ENCODE data around the gene HDHD5.

The HDHD5 gene

GRCh38 chr22:17117400-17117799 is 41.7 kb downstream of the HDHD5 start:
- no peak for TF ChIP-seq MAX (IDR thresholded peaks at IDR 0.05; ENCODE audit: low read depth, low read length)
- no peak for TF ChIP-seq CTCF (IDR thresholded peaks at IDR 0.05; ENCODE audit: low read depth, low read length)
- TF ChIP-seq POLR2A (IDR thresholded peaks at IDR 0.05; ENCODE audit: extremely low read depth, insufficient read length), result no peak
- TF ChIP-seq MYC (IDR thresholded peaks at IDR 0.05; ENCODE audit: low read depth, low read length), result no peak
- DNase-seq (ENCODE audit: low read depth), result peak; percentile 28
- no peak overlapping the region for H3K4me3 ChIP-seq (ENCODE audit: low read depth, low read length)

GRCh38 chr22:17116572-17117330 is 42.3 kb downstream of the HDHD5 start:
- TF ChIP-seq MAX (IDR thresholded peaks at IDR 0.05; ENCODE audit: low read depth, low read length) (no peak), POLR2A (IDR thresholded peaks at IDR 0.05; ENCODE audit: extremely low read depth, insufficient read length) (no peak), MYC (IDR thresholded peaks at IDR 0.05; ENCODE audit: low read depth, low read length) (no peak), CTCF (IDR thresholded peaks at IDR 0.05; ENCODE audit: low read depth, low read length) (no peak)
- no peak overlapping the region for H3K4me3 ChIP-seq (ENCODE audit: low read depth, low read length)
- DNase-seq (ENCODE audit: low read depth), result peak; percentile 20

GRCh38 chr22:17115945-17116565 is 43.0 kb downstream of the HDHD5 start:
- H3K4me3 ChIP-seq (ENCODE audit: low read depth, low read length), result no peak overlapping the region
- peak; percentile 23 for DNase-seq (ENCODE audit: low read depth)
- no peak for TF ChIP-seq MYC (IDR thresholded peaks at IDR 0.05; ENCODE audit: low read depth, low read length)
- TF ChIP-seq POLR2A (IDR thresholded peaks at IDR 0.05; ENCODE audit: extremely low read depth, insufficient read length), result no peak
- no peak for TF ChIP-seq CTCF (IDR thresholded peaks at IDR 0.05; ENCODE audit: low read depth, low read length)
- no peak for TF ChIP-seq MAX (IDR thresholded peaks at IDR 0.05; ENCODE audit: low read depth, low read length)

- no peak overlapping the region for H3K4me3 ChIP-seq (ENCODE audit: low read depth, low read length)
- TF ChIP-seq MAX (IDR thresholded peaks at IDR 0.05; ENCODE audit: low read depth, low read length), result no peak
- DNase-seq (ENCODE audit: low read depth), result peak; percentile 11
Measured at GRCh38 chr22:17115236-17115635, 43.8 kb downstream of the HDHD5 start.

GRCh38 chr22:17114898-17115235 is 44.2 kb downstream of the HDHD5 start:
- H3K4me3 ChIP-seq (ENCODE audit: low read depth, low read length), result no peak overlapping the region
- TF ChIP-seq MAX (IDR thresholded peaks at IDR 0.05; ENCODE audit: low read depth, low read length) (no peak), MYC (IDR thresholded peaks at IDR 0.05; ENCODE audit: low read depth, low read length) (no peak), POLR2A (IDR thresholded peaks at IDR 0.05; ENCODE audit: extremely low read depth, insufficient read length) (no peak), CTCF (IDR thresholded peaks at IDR 0.05; ENCODE audit: low read depth, low read length) (no peak)
- DNase-seq (ENCODE audit: low read depth), result peak; percentile 13

- H3K4me3 ChIP-seq (ENCODE audit: low read depth, low read length), result no peak overlapping the region
- peak; percentile 5 for DNase-seq (ENCODE audit: low read depth)
- TF ChIP-seq CTCF (IDR thresholded peaks at IDR 0.05; ENCODE audit: low read depth, low read length) (no peak), MAX (IDR thresholded peaks at IDR 0.05; ENCODE audit: low read depth, low read length) (no peak)
Measured at GRCh38 chr22:17114173-17114897, 44.7 kb downstream of the HDHD5 start.
